NB4 (cell line): ENCODE measurements around the gene RNASET2.
"Not testable (repeated sequence)": the region's sequence is repeated elsewhere in the genome, so short reads cannot be mapped to it uniquely, and the experiment has no call there.

ENCODE experiments used
- DNase-seq: peaks from one replicate; pipeline ENCODE4 v3.0.0; 2010; ENCODE audit warnings: low read depth
- H3K4me3 ChIP-seq: one replicate; pipeline ENCODE4 v1.5.1; 2011; ENCODE audit warnings: mild to moderate bottlenecking, low read depth, low read length, moderate library complexity
- MYC ChIP-seq: IDR thresholded peaks from 2 replicates; pipeline ENCODE4 v1.6.1; 2011; ENCODE audit warnings: low read depth, low read length
- POLR2A ChIP-seq: IDR thresholded peaks from 2 replicates; pipeline ENCODE4 v1.6.1; 2011; ENCODE audit warnings: mild to moderate bottlenecking; ENCODE audit not compliant: insufficient read length; ENCODE audit errors: extremely low read depth
- TF ChIP-seq, protein P1 (sequence below): IDR thresholded peaks from one replicate; pipeline ENCODE4 v1.5.1; 2012; ENCODE audit warnings: low read depth, low read length
- TF ChIP-seq, protein P2 (sequence below): IDR thresholded peaks from 2 replicates; pipeline ENCODE4 v1.6.1; 2011; ENCODE audit warnings: low read depth, low read length

The RNASET2 gene

GRCh38 chr6:166952567-166953486, 3.5 kb downstream of the RNASET2 start:
- TF ChIP-seq, protein P1, sequence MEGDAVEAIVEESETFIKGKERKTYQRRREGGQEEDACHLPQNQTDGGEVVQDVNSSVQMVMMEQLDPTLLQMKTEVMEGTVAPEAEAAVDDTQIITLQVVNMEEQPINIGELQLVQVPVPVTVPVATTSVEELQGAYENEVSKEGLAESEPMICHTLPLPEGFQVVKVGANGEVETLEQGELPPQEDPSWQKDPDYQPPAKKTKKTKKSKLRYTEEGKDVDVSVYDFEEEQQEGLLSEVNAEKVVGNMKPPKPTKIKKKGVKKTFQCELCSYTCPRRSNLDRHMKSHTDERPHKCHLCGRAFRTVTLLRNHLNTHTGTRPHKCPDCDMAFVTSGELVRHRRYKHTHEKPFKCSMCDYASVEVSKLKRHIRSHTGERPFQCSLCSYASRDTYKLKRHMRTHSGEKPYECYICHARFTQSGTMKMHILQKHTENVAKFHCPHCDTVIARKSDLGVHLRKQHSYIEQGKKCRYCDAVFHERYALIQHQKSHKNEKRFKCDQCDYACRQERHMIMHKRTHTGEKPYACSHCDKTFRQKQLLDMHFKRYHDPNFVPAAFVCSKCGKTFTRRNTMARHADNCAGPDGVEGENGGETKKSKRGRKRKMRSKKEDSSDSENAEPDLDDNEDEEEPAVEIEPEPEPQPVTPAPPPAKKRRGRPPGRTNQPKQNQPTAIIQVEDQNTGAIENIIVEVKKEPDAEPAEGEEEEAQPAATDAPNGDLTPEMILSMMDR, result no peak
- TF ChIP-seq, protein P2, sequence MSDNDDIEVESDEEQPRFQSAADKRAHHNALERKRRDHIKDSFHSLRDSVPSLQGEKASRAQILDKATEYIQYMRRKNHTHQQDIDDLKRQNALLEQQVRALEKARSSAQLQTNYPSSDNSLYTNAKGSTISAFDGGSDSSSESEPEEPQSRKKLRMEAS, result no peak
- TF ChIP-seq MYC, result no peak
- no peak for TF ChIP-seq POLR2A
- no peak overlapping the region for H3K4me3 ChIP-seq
- DNase-seq, result no peak

- no peak overlapping the region for H3K4me3 ChIP-seq
- DNase-seq, result no peak
- TF ChIP-seq, protein P1, result no peak
- TF ChIP-seq MYC, result no peak
- TF ChIP-seq, protein P2, result no peak
- TF ChIP-seq POLR2A, result no peak
Measured at GRCh38 chr6:166952121-166952520, 4.2 kb downstream of the RNASET2 start.

GRCh38 chr6:166951670-166952060, 4.7 kb downstream of the RNASET2 start:
- no peak for DNase-seq
- no peak overlapping the region for H3K4me3 ChIP-seq
- TF ChIP-seq, protein P1, result no peak
- TF ChIP-seq, protein P2, result no peak
- TF ChIP-seq POLR2A, result no peak
- TF ChIP-seq MYC, result no peak

DNA sequence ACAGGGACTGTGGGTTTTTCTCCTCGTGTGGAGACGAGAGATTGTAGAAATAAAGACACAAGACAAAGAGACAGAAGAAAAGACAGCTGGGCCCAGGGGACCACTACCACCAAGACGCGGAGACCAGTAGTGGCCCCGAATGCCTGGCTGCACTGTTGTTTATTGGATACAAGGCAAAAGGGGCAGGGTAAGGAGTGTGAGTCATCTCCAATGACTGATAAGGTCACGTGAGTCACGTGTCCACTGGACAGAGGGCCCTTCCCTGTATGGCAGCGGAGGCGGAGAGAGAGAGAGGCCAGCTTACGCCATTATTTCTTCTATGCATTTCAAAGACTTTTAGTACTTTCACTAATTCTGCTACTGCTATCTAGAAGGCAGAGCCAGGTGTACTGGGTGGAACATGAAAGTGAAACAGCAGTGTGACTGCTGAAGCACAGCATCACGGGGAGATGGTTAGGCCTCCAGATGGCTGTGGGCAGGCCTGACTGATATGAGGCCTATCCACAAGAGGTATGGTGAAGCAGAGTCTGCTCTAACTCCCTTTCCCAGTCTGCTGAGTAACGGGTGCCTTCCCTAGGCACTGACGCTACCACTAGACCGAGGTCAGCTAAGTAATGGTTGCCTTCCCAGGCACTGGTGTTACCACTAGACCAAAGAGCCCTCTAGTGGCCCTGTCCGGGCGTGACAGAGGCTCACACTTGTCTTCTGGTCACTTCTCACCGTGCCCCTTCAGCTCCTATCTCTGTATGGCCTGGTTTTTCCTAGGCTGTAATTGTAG, 5.3 kb downstream of the RNASET2 start:
- TF ChIP-seq, protein P1, result peak; percentile 78
- not testable (repeated sequence) for H3K4me3 ChIP-seq
- peak; percentile 74 for DNase-seq

- no peak for DNase-seq
- no peak overlapping the region for H3K4me3 ChIP-seq
- TF ChIP-seq, protein P2, result no peak
- TF ChIP-seq MYC (no peak), POLR2A (no peak)
- TF ChIP-seq, protein P1, result no peak
Measured at GRCh38 chr6:166950443-166950821, 5.9 kb downstream of the RNASET2 start.
